Pancreas (tissue), 10 donors: ENCODE data around the gene MINDY3. TPM values are rescaled to one million over a fixed set of nuclear protein-coding genes. Genes with fewer than 3 reads are reported as not detected.

Source experiments
- ATAC-seq, 4 donors: fragments of 200-7000 bp; cut with Tn5 transposase; one replicate each; pipeline versions ENCODE4 v1.8.0 to v1.9.1; 2020; ENCODE audit warnings: mild to moderate bottlenecking in 4 of 4, moderate library complexity in 4 of 4
- DNase-seq, 6 donors: peaks; one replicate each; pipeline ENCODE4 v3.0.0-alpha.2; 2020
- FAIRE-seq: peaks from 2 replicates; lab custom pipeline; 2012; peaks lifted over from hg19 to GRCh38; lab: Jason Lieb, UNC
- H3K27ac ChIP-seq, 4 donors: fragments of 200-600 bp; sonication (generic); 1 replicate in 3 of 4; 2 replicates in 1 of 4; pipeline versions ENCODE4 v1.5.0 to v1.8.0; 2020
- H3K27me3 ChIP-seq, 4 donors: fragments of 200-600 bp; one replicate each; pipeline ENCODE4 v1.8.0; 2021
- H3K36me3 ChIP-seq, 3 donors: fragments of 200-600 bp; sonication (generic) in 1 of 3; one replicate each; pipeline versions ENCODE4 v1.5.0 to v1.8.0; 2020 to 2021
- H3K4me1 ChIP-seq, 3 donors: fragments of 200-600 bp; one replicate each; pipeline ENCODE4 v1.8.0; 2021
- H3K4me3 ChIP-seq, 4 donors: fragments of 200-600 bp; sonication (generic) in 2 of 4; one replicate each; pipeline versions ENCODE4 v1.5.0 to v1.8.0; 2020 to 2021
- H3K9me3 ChIP-seq, 4 donors: fragments of 200-600 bp; one replicate each; pipeline ENCODE4 v1.8.0; 2021
- WGBS, 2 donors: extraction: QIAGEN DNeasy Blood & Tissue Kit; methylation state at CpG; one replicate each; pipeline ENCODE4 v1.1.7; 2013; 5-methylcytosine and 5-hydroxymethylcytosine counted together
- intact Hi-C, 3 donors: fragments of 100-400 bp; cut with DNase I; formaldehyde crosslinking; loops; one replicate each; pipeline versions ENCODE4 v1.11.1 to v1.14.2; 2022
- polyA plus RNA-seq, 2 donors: library from polyadenylated mRNA; stranded (reverse); fragments of 200-250 nt; gene quantifications; one replicate each; pipeline ENCODE4 v1.2.3, GENCODE V29; 2013
- total RNA-seq, 6 donors: library from RNA; stranded (reverse); fragmentation: NEBNext Ultra II Directional in 4 of 6; extraction: Animal tissue kit (Norgen Biotek cat#: 25700) in 4 of 6; gene quantifications; one replicate each; pipeline versions ENCODE4 v1.2.1 to v1.2.4, GENCODE V29; 2021 to 2023
- TF ChIP-seq, protein P1 (sequence below), 4 donors: fragments of 200-600 bp; sonication (generic) in 3 of 4; IDR thresholded peaks; one replicate each; pipeline versions ENCODE4 v1.5.0 to v1.8.0; 2021; ENCODE audit warnings: antibody characterized with exemption in 4 of 4
- donor health status: healthy with polysubstance abuse.
- donor health status: DM: no; HTN: no; CAD: no; lungs with moderate emphysema.
- donor health status: DM: no; HTN: no; CAD: no.
- donor health status: control.
- donor health status: control.
- donor health status: Bipolar disorder and iron deficiency.
- donor health status: DM: yes; HTN: yes; CAD: no.
- donor health status: DM: no; HTN: no; CAD: no.
- donor health status: DM: no; HTN: no; CAD: no.
- donor health status: DM: yes; HTN: yes; CAD: no.

Gene MINDY3
- total and polyA plus RNA-seq, 8 donors = 6.9 to 14.6 (median 11.6) TPM

DNA sequence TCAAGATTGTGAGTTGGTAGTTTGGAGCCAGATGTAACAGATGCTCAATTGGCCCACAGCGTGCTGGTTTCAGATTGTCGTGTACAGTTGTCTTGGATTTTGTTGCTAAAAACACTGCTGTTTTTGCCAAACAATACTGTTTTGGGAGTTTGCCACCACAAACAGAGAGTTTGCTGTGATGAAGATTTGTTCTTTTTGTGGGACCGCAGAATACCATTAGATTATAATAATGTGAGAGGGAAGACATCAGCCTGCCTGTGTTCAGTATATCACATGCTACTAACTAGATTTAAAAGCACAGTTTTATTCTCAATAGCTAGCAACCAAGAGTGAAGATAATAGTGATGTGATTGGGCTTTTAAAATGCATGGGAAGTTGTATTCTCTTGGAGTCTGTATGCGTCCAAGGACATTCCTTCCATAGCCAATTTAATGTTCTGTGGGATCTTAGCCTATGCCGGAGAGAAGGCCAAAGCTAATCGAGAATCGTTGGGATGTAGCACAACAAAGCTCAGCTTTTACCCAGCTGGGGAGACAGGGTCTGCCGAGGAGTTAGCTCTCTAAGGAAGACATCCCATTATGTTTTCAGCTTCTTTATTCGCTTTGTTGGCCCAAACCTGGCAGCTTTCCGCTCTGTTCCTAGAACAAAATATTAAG, 121.9 kb downstream of the MINDY3 start:
- no peaks in the 10 kb centered on the region for H3K27me3 ChIP-seq
- 64 to 76% methylated on average over 10 of the region's 10 CpGs for WGBS, 2 donors
- DNase-seq = no peak
- no peaks in the 10 kb centered on the region for H3K9me3 ChIP-seq
- intact Hi-C loops = no loop called here
- peak in 1 of 4 donors; percentile 25 for ATAC-seq
- no peak for FAIRE-seq
- no peaks in the 10 kb centered on the region for H3K36me3 ChIP-seq
- TF ChIP-seq, protein P1, sequence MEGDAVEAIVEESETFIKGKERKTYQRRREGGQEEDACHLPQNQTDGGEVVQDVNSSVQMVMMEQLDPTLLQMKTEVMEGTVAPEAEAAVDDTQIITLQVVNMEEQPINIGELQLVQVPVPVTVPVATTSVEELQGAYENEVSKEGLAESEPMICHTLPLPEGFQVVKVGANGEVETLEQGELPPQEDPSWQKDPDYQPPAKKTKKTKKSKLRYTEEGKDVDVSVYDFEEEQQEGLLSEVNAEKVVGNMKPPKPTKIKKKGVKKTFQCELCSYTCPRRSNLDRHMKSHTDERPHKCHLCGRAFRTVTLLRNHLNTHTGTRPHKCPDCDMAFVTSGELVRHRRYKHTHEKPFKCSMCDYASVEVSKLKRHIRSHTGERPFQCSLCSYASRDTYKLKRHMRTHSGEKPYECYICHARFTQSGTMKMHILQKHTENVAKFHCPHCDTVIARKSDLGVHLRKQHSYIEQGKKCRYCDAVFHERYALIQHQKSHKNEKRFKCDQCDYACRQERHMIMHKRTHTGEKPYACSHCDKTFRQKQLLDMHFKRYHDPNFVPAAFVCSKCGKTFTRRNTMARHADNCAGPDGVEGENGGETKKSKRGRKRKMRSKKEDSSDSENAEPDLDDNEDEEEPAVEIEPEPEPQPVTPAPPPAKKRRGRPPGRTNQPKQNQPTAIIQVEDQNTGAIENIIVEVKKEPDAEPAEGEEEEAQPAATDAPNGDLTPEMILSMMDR (IDR thresholded peaks at IDR 0.05) = no peak
- H3K4me3 ChIP-seq = no peak overlapping the region
- H3K27ac ChIP-seq = no peak overlapping the region
- H3K4me1 ChIP-seq = no peaks in the 10 kb centered on the region

DNA sequence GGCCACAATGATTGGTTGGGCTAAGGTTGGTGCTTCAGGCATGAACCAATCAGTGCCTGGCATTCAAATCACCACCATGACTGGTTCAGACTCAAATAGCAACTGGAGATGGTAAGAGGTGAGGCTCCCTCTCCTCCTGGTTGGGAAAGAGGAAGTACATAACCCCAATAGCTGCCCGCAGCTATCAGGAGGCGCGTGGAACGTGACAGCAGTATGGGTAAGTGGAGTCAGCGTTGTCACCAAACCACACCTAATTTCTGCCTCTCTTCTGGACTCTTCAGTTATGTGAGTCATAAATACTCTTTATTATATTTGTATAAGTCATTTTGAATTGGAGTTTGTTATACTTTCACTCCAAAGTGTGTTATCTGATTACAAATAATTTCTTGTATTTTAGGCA, 122.7 kb downstream of the MINDY3 start:
- 84 to 89% methylated on average over 5 of the region's 5 CpGs for WGBS, 2 donors
- Histone ChIP-seq H3K4me3 (no peak overlapping the region), H3K4me1 (no peaks in the 10 kb centered on the region), H3K27ac (no peak overlapping the region), H3K36me3 (no peaks in the 10 kb centered on the region), H3K27me3 (no peaks in the 10 kb centered on the region), H3K9me3 (no peaks in the 10 kb centered on the region)
- no peak for FAIRE-seq
- ATAC-seq = no peak
- TF ChIP-seq, protein P1 (IDR thresholded peaks at IDR 0.05) = no peak
- intact Hi-C loops = no loop called here
- no peak for DNase-seq

DNA sequence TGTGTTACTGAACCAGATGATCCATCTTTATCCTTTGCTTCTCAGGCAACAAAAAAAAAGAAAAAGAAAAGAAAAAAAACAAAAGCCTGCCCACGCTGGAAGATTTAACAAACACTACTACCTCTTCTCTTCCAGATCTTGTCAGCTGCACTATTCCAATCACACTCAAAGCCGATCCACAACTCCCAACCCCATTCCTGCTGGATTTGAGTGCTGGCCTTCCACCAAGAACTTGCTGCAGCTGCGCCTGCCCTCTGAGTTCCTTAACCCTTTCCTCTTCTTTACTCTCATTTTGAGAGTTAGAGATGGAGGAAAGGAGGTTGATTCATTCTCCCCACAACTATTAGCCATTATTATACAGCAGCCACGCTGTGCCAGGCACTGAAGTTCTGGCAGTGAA, 124.5 kb downstream of the MINDY3 start:
- WGBS, 2 donors = 24 to 30% methylated on average over 4 of the region's 4 CpGs
- no peak for ATAC-seq
- intact Hi-C loops = no loop called here
- no peaks in the 10 kb centered on the region for H3K4me1 ChIP-seq
- no peak for FAIRE-seq
- no peak overlapping the region for H3K4me3 ChIP-seq
- DNase-seq = no peak
- H3K9me3 ChIP-seq = no peaks in the 10 kb centered on the region
- no peaks in the 10 kb centered on the region for H3K27me3 ChIP-seq
- no peaks in the 10 kb centered on the region for H3K36me3 ChIP-seq
- TF ChIP-seq, protein P1 (IDR thresholded peaks at IDR 0.05) = no peak
- no peak overlapping the region for H3K27ac ChIP-seq

DNA sequence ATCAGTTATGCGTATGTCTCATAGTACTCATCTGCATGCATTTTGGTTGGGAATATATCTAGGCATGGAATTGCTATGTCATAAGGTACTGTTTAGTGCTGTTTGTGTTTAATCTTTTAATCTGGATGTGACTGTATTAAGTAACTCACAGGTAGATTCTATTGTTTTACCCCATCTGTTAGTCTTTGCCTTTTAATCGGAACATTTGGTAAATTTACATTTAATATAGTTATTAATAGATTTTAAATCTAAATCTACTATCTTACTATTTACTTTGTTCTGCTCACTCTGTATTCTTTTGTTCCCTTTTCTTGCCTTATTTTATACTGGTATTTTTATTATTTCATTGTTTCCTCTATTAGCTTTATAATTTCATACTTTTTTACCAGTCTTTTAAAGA, 130.0 kb downstream of the MINDY3 start:
- WGBS, 2 donors = 94 to 98% methylated on average over 2 of the region's 2 CpGs
- H3K4me1 ChIP-seq = no peaks in the 10 kb centered on the region
- no peak overlapping the region for H3K27ac ChIP-seq
- H3K27me3 ChIP-seq = no peaks in the 10 kb centered on the region
- FAIRE-seq (no peak), ATAC-seq (no peak), DNase-seq (no peak)
- intact Hi-C loops = no loop called here
- TF ChIP-seq, protein P1 (IDR thresholded peaks at IDR 0.05) = no peak
- no peaks in the 10 kb centered on the region for H3K36me3 ChIP-seq
- no peaks in the 10 kb centered on the region for H3K9me3 ChIP-seq
- H3K4me3 ChIP-seq = no peak overlapping the region

DNA sequence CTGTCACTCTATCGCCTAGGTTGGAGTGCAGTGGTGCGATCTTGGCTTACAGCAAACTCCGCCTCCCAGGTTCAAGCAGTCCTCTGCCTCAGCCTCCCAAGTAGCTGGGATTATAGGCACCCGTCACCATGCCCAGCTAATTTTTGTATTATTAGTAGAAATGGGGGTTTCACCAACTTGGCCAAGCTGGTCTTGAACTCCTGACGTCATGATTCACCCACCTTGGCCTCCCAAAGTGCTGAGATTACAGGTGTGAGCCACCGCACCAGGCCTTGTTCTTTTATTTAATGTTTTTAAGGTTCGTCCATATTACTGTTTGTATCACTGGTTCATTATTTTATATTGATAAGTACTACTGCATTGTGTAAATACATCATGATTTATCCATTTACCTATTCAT, 130.4 kb downstream of the MINDY3 start:
- H3K4me3 ChIP-seq = no peak overlapping the region
- FAIRE-seq (no peak), DNase-seq (no peak), ATAC-seq (no peak)
- no peaks in the 10 kb centered on the region for H3K36me3 ChIP-seq
- intact Hi-C loops = loop anchor here in 1 of 3 donors (10.0 kb wide), 1 partner anchor 295 kb away; no protein-coding TSS in a partner anchor
- H3K4me1 ChIP-seq = no peaks in the 10 kb centered on the region
- no peaks in the 10 kb centered on the region for H3K27me3 ChIP-seq
- H3K9me3 ChIP-seq = no peaks in the 10 kb centered on the region
- H3K27ac ChIP-seq = no peak overlapping the region
- WGBS, 2 donors = 70 to 79% methylated on average over 7 of the region's 7 CpGs
- TF ChIP-seq, protein P1 (IDR thresholded peaks at IDR 0.05) = no peak
